ENCODE measurements around the gene SLC22A5.

SLC22A5 gene

DNA sequence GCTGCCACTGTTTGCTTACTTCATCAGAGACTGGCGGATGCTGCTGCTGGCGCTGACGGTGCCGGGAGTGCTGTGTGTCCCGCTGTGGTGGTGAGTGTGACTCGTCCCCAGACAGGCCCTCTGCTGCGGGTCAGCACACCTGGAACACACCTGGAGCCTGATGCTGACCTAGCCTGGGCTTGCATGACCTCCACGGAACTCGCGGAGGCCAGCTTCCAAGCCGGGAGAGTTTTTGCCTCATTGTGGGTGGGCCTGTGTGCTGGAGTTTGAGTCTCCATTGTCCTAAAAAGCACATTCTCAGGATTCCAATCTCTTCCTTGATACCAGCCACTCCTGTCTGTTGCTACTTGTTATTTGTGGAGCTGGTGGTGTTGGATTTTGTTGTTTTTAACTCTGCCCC lies 47.2 kb upstream of the SLC22A5 start:
- Histone ChIP-seq H3K36me3 (ENCODE audit: control insufficient read depth, low read length) (no peaks in the 10 kb centered on the region), H3K27me3 (ENCODE audit: control insufficient read depth, low read length) (no peaks in the 10 kb centered on the region), H3F3A (ENCODE audit: control insufficient read depth, insufficient read depth) (no peaks in the 10 kb centered on the region), H3K4me3 (ENCODE audit: low read length) (no peak overlapping the region), H3K79me2 (ENCODE audit: control insufficient read depth, low read length) (no peaks in the 10 kb centered on the region), H4K20me1 (ENCODE audit: control insufficient read depth, insufficient read depth, low read depth, low read length) (no peaks in the 10 kb centered on the region), H3K4me2 (ENCODE audit: low read length) (no peak overlapping the region), H3K4me1 (ENCODE audit: control insufficient read depth, low read length) (no peaks in the 10 kb centered on the region), H3K9me3 (ENCODE audit: control insufficient read depth, insufficient read depth, low read length) (no peaks in the 10 kb centered on the region), H3K9me2 (replicated peaks; ENCODE audit: control insufficient read depth, low read length) (no peaks in the 10 kb centered on the region), H3K27ac (ENCODE audit: low read depth, low read length) (no peak overlapping the region)
- TF ChIP-seq, protein P1, sequence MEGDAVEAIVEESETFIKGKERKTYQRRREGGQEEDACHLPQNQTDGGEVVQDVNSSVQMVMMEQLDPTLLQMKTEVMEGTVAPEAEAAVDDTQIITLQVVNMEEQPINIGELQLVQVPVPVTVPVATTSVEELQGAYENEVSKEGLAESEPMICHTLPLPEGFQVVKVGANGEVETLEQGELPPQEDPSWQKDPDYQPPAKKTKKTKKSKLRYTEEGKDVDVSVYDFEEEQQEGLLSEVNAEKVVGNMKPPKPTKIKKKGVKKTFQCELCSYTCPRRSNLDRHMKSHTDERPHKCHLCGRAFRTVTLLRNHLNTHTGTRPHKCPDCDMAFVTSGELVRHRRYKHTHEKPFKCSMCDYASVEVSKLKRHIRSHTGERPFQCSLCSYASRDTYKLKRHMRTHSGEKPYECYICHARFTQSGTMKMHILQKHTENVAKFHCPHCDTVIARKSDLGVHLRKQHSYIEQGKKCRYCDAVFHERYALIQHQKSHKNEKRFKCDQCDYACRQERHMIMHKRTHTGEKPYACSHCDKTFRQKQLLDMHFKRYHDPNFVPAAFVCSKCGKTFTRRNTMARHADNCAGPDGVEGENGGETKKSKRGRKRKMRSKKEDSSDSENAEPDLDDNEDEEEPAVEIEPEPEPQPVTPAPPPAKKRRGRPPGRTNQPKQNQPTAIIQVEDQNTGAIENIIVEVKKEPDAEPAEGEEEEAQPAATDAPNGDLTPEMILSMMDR (IDR thresholded peaks at IDR 0.05; ENCODE audit: low read depth, low read length, poor library complexity, severe bottlenecking) = no peak
- no peak for TF ChIP-seq EZH2phosphoT487 (IDR thresholded peaks at IDR 0.05; ENCODE audit: borderline replicate concordance, low read length)

DNA sequence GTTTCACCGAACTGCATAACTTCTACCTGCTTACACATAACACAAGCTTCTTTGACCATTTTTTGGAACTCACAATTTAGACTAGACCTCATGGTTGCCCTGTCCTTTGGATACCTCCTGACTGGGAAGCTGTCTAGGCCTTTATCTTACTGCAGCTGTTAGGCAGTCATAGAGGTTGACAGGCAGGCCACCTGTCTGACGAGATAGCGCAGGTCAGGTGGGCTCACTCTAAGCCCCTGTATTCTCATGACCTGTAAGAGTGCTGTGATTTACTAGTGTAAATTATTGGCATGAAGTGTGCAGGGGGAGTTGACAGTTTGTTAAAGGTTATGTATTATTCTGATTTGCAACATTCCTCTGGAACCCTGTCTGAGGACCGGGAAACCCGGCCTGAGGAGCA lies 46.3 kb upstream of the SLC22A5 start:
- Histone ChIP-seq H3F3A (ENCODE audit: control insufficient read depth, insufficient read depth) (no peaks in the 10 kb centered on the region), H3K36me3 (ENCODE audit: control insufficient read depth, low read length) (no peaks in the 10 kb centered on the region), H3K79me2 (ENCODE audit: control insufficient read depth, low read length) (no peaks in the 10 kb centered on the region), H3K9me3 (ENCODE audit: control insufficient read depth, insufficient read depth, low read length) (no peaks in the 10 kb centered on the region), H3K27ac (ENCODE audit: low read depth, low read length) (no peak overlapping the region), H3K4me3 (ENCODE audit: low read length) (no peak overlapping the region), H4K20me1 (ENCODE audit: control insufficient read depth, insufficient read depth, low read depth, low read length) (no peaks in the 10 kb centered on the region), H3K9me2 (replicated peaks; ENCODE audit: control insufficient read depth, low read length) (no peaks in the 10 kb centered on the region), H3K27me3 (ENCODE audit: control insufficient read depth, low read length) (no peaks in the 10 kb centered on the region), H3K4me2 (ENCODE audit: low read length) (no peak overlapping the region), H3K4me1 (ENCODE audit: control insufficient read depth, low read length) (no peaks in the 10 kb centered on the region)
- TF ChIP-seq, protein P1 (IDR thresholded peaks at IDR 0.05; ENCODE audit: low read depth, low read length, poor library complexity, severe bottlenecking) = no peak
- no peak for TF ChIP-seq EZH2phosphoT487 (IDR thresholded peaks at IDR 0.05; ENCODE audit: borderline replicate concordance, low read length)

GRCh38 chr5:132325691-132326090 lies 43.8 kb upstream of the SLC22A5 start:
- no peaks in the 10 kb centered on the region for H4K20me1 ChIP-seq (ENCODE audit: control insufficient read depth, insufficient read depth, low read depth, low read length)
- no peaks in the 10 kb centered on the region for H3F3A ChIP-seq (ENCODE audit: control insufficient read depth, insufficient read depth)
- no peak overlapping the region for H3K4me2 ChIP-seq (ENCODE audit: low read length)
- H3K27me3 ChIP-seq (ENCODE audit: control insufficient read depth, low read length) = no peaks in the 10 kb centered on the region
- H3K27ac ChIP-seq (ENCODE audit: low read depth, low read length) = no peak overlapping the region
- no peaks in the 10 kb centered on the region for H3K4me1 ChIP-seq (ENCODE audit: control insufficient read depth, low read length)
- no peaks in the 10 kb centered on the region for H3K36me3 ChIP-seq (ENCODE audit: control insufficient read depth, low read length)
- no peaks in the 10 kb centered on the region for H3K9me3 ChIP-seq (ENCODE audit: control insufficient read depth, insufficient read depth, low read length)
- H3K79me2 ChIP-seq (ENCODE audit: control insufficient read depth, low read length) = no peaks in the 10 kb centered on the region
- no peak overlapping the region for H3K4me3 ChIP-seq (ENCODE audit: low read length)
- TF ChIP-seq, protein P1 (IDR thresholded peaks at IDR 0.05; ENCODE audit: low read depth, low read length, poor library complexity, severe bottlenecking) = no peak
- no peak for TF ChIP-seq EZH2phosphoT487 (IDR thresholded peaks at IDR 0.05; ENCODE audit: borderline replicate concordance, low read length)
- H3K9me2 ChIP-seq (replicated peaks; ENCODE audit: control insufficient read depth, low read length) = no peaks in the 10 kb centered on the region
